ENCODE measurements around the gene OR9A4.

The OR9A4 gene

GRCh38 chr7:141949021-141949420 lies 32.8 kb downstream of the OR9A4 start:
- no peak for DNase-seq (ENCODE audit: low read depth in 2 of 2)

- no peak for DNase-seq (ENCODE audit: low read depth in 2 of 2)
Measured at GRCh38 chr7:141949451-141949850, 33.3 kb downstream of the OR9A4 start.

- no peak for DNase-seq (ENCODE audit: low read depth in 2 of 2)
Measured at GRCh38 chr7:141949911-141950310, 33.7 kb downstream of the OR9A4 start.

- no peak for DNase-seq (ENCODE audit: low read depth in 2 of 2)
Measured at GRCh38 chr7:141950806-141951205, 34.6 kb downstream of the OR9A4 start.

GRCh38 chr7:141952461-141952860 lies 36.3 kb downstream of the OR9A4 start:
- no peak for DNase-seq (ENCODE audit: low read depth in 2 of 2)

GRCh38 chr7:141954334-141954733 lies 38.1 kb downstream of the OR9A4 start:
- DNase-seq (ENCODE audit: low read depth in 2 of 2), result no peak

- no peak for DNase-seq (ENCODE audit: low read depth in 2 of 2)
Measured at GRCh38 chr7:141956084-141956483, 39.9 kb downstream of the OR9A4 start.

GRCh38 chr7:141960687-141961422 lies 44.7 kb downstream of the OR9A4 start:
- no peak for DNase-seq (ENCODE audit: low read depth in 2 of 2)
